NCI-H2196 treated with DMSO at 0.1 percent for 48 hours (cell line): ENCODE results near the gene PUS7.
"Not testable (repeated sequence)": the region's sequence is repeated elsewhere in the genome, so short reads cannot be mapped to it uniquely, and the experiment has no call there.

Experiments used
- DNase-seq: peaks from one replicate; lab custom pipeline; 2025; ENCODE audit not compliant: unreplicated experiment; lab: John Stamatoyannopoulos, UW

The PUS7 gene

DNA sequence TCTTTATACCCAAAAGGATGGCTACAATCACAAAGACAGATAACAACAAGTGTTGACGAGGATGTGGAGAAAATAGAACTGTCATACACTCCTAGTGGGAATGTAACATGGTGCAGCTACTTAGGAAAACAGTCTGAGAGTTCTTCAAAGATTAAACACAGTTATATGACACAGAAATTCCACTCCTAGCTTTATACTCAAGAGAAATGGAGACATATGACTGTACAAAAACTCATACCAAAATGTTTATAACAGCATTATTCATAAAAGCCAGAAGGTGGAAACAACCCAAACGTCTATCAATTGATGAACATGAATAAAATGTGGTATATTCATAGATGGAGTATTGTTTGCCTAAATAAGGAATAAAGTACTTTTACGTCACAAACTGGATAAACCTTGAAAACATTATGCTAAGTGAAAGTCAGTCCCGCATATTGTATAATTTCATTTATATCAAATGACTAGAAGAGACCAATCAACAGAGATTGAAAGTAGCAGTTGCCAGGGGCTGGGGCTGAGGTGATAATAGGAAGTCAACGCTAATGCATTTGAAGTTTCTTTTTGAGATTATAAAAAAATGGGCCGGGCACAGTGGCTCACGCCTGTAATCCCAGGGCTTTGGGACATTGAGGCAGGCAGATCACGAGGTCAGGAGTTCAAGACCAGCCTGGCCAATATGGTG, 71.8 kb downstream of the PUS7 start:
- no peak for DNase-seq

GRCh38 chr7:105448181-105448580, 73.9 kb downstream of the PUS7 start:
- DNase-seq, result no peak

DNA sequence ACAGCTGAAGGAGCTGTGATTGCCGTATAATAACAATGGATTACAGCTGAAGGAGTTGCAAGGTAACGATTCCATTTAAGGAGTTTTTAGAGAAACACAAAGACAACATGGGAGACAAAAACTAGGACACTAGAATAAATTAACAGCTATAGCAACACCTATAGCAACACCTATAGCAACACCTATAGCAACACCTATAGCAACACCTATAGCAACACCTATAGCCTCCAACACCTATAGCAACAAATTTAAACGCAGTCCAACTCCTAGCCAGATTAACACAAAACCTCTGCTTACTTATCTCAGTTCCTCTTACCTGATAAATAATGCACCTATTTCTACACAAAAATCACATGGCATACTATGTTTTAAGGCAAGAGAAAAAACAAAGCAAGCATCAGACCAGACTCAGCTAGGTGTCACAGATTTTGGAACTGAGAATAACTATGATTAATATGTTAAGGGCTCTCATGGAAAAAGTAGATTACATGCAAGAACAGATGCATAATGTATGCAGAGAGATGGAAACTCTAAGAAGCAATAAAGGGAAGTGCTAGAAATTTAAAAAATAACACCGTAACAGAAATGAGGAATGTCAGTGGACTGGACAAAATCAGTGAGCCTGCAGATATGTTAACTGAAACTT, 77.6 kb downstream of the PUS7 start:
- no peak for DNase-seq

DNA sequence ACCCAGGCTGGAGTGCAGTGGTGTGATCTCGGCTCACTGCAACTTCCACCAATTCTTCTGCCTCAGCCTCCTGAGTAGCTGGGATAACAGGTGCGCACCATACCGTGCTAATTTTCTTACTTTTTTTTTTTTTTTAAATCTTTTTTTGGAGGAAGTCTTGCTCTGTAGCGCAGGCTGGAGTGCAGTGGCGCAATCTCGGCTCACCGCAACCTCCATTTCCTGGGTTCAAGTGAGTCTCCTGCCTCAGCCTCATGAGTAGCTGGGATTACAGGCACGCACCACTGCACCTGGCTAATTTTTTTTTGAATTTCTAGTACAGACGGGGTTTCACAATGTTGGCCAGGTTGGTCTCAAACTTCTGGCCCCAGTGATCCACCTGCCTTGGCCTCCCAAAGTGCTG, 79.9 kb downstream of the PUS7 start:
- DNase-seq, result not testable (repeated sequence)

DNA sequence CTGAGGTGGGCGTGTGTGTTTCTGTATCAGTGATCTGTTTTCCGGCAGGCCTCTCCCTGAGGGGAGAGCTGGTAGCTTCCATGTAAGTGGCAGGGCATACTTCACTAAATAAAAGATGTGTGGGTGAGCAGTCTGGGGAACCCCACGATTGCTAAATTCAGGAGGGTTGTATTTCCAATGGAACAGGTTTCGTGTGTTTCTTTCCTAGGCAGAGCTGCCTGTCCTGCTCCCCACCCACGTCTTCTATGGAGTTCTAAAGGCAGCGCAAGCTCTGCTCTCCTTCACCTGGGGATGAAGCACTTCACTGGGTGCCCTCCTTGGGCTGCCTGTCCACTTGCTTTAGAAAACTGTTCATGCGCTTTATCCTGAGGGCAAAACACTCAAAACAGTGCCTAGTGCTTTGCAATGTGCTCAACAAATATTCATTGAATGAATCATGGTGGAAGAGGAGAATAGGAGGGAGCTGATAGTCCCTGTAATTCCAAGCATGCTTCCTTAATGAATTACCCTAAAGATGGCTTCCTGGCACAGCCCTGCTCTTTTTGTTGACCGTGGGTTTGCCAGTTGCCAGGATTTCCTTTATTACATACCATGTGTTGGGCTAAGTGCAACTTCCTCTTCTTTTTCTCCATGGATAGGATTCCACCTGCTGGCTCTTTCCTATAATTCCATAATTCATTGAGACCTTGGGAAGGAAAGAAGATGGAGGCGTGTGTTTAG, 82.7 kb downstream of the PUS7 start:
- DNase-seq, result peak; percentile 57

DNA sequence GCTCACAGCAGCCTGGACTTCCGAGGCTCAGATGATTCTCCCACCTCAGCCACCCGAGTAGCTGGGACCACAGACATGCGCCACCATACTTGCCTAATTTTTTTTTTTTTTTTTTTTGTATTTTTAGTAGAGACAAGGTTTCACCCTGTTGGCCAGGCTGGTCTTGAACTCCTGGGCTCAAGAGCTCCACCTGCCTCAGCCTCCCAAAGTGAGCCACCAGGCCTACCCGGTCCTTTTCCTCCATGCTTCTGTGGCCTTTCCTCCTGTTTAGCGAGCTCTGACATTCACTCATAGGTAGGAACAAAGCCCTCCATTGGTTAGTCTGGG, 83.3 kb downstream of the PUS7 start:
- no peak for DNase-seq

DNA sequence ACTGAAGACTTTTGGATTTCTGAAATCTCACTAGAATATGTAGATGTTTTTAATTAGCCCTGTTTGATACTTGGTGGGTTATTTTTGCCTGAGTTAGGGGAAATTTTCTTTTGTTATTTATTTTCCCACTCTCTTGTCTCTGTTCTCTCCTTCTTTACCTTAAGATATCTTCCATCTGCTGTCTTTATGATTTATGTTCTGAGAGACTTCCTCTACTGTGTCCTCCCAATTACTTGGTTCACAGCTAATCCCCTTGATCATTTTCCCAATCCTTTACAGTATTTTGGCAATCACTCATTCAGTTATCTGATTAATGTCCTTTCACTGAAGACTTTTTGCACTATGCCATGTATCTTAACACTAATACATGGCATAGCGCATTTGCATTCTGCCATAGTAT, 83.8 kb downstream of the PUS7 start:
- no peak for DNase-seq

DNA sequence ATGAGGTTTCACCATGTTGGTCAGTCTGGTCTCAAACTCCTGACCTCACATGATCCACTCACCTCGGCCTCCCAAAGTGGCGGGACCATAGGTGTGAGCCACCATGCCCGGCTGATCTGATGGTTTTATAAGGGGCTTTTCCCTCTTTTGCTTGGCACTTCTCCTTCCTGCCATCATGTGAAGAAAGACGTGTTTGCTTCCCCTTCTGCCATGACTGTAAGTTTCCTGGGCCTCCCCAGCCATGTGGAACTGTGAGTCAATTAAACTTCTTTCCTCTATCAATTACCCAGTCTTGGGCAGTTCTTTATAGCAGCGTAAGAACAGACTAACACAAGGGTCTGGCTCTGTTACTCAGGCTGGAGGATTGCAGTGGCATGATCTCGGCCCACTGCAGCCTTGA, 84.7 kb downstream of the PUS7 start:
- not testable (repeated sequence) for DNase-seq

GRCh38 chr7:105429746-105430612, 92.1 kb downstream of the PUS7 start:
- peak; percentile 33 for DNase-seq

- DNase-seq, result no peak
These were observed 95.4 kb downstream of the PUS7 start for GRCh38 chr7:105426606-105427146.

GRCh38 chr7:105423987-105424386, 98.1 kb downstream of the PUS7 start:
- no peak for DNase-seq

DNA sequence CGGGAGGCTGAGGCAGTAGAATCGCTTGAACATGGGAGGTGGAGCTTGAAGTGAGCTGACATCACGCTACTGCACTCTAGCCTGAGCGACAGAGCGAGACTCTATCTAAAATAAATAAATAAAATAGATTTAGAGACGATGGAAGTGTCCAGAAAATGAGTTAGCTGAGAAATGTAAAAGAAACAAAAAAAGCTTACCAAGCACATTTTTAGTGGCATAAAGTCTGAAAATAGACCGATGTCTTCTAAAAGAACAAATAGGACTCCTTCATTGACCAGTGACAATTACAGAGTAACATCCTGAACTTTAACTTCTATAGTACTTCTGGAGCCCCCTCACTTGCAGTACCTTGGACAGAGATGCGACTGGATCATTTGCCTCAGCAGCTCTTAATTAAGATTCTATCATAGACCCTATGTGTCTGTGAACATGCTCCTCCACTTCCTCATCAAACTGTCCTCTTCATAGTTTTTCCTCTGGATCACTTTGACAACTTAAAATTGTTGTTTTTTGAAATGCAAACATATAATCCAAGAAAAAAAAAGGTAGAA, 108.1 kb downstream of the PUS7 start:
- DNase-seq, result no peak

DNA sequence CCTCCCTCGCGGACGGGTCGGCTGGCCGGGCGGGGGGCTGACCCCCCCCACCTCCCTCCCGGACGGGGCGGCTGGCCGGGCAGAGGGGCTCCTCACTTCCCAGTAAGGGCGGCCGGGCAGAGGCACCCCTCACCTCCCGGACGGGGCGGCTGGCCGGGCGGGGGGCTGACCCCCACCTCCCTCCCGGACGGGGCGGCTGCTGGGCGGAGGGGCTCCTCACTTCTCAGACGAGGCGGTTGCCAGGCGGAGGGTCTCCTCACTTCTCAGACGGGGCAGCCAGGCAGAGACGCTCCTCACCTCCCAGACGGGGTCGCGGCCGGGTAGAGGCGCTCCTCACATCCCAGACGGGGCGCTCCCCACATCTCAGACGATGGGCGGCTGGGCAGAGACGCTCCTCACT, 111.3 kb downstream of the PUS7 start:
- DNase-seq, result not testable (repeated sequence)

DNA sequence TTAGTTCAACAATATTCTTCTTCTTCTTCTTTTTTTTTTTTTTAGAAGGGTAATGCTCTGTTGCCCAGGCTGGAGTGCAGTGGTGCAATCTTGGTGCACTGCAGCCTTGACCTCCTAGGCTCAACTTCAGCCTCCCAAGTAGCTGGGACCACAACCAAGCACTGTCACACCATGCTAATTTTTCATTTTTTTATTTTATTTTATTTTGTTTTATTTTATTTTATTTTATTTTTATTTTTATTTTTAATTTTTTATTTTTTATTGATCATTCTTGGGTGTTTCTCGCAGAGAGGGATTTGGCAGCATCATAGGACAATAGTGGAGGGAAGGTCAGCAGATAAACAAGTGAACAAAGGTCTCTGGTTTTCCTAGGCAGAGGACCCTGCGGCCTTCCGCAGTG, 112.3 kb downstream of the PUS7 start:
- DNase-seq, result not testable (repeated sequence)

- DNase-seq, result no peak
These were observed 113.2 kb downstream of the PUS7 start for GRCh38 chr7:105408791-105409410.
